Panc1 (cell line): Measurements from ENCODE around the gene CD96.
"Not testable (repeated sequence)": the region's sequence is repeated elsewhere in the genome, so short reads cannot be mapped to it uniquely, and the experiment has no call there.

ENCODE experiments used
- POLR2AphosphoS5 ChIP-seq: IDR thresholded peaks from 2 replicates; pipeline ENCODE4 v1.6.1; 2012; ENCODE audit warnings: mild to moderate bottlenecking, low read depth, low read length, moderate library complexity
- TF ChIP-seq, protein P1 (sequence below): fragments of 450-650 bp; IDR thresholded peaks from 2 replicates; pipeline ENCODE4 v1.5.1; 2017; ENCODE audit warnings: mild to moderate bottlenecking

GRCh38 chr3:111672461-111672860 lies 130.5 kb downstream of the CD96 start:
- TF ChIP-seq, protein P1, sequence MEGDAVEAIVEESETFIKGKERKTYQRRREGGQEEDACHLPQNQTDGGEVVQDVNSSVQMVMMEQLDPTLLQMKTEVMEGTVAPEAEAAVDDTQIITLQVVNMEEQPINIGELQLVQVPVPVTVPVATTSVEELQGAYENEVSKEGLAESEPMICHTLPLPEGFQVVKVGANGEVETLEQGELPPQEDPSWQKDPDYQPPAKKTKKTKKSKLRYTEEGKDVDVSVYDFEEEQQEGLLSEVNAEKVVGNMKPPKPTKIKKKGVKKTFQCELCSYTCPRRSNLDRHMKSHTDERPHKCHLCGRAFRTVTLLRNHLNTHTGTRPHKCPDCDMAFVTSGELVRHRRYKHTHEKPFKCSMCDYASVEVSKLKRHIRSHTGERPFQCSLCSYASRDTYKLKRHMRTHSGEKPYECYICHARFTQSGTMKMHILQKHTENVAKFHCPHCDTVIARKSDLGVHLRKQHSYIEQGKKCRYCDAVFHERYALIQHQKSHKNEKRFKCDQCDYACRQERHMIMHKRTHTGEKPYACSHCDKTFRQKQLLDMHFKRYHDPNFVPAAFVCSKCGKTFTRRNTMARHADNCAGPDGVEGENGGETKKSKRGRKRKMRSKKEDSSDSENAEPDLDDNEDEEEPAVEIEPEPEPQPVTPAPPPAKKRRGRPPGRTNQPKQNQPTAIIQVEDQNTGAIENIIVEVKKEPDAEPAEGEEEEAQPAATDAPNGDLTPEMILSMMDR = not testable (repeated sequence)
- TF ChIP-seq POLR2AphosphoS5 = not testable (repeated sequence)
